Measurements from ENCODE around the gene SH3BP1.

The SH3BP1 gene

GRCh38 chr22:37616201-37617083, 23.0 kb upstream of the SH3BP1 start:
- no peak for DNase-seq

GRCh38 chr22:37617431-37617830, 22.0 kb upstream of the SH3BP1 start:
- DNase-seq: no peak

- DNase-seq: no peak
Observed at GRCh38 chr22:37618072-37618656, 21.3 kb upstream of the SH3BP1 start.

- DNase-seq: no peak
Observed at GRCh38 chr22:37618674-37619073, 20.8 kb upstream of the SH3BP1 start.

- DNase-seq: no peak
Observed at GRCh38 chr22:37619991-37620390, 19.5 kb upstream of the SH3BP1 start.

GRCh38 chr22:37621352-37621860, 18.1 kb upstream of the SH3BP1 start:
- DNase-seq: no peak

GRCh38 chr22:37623075-37624016, 16.1 kb upstream of the SH3BP1 start:
- DNase-seq: peak; percentile 77

GRCh38 chr22:37624017-37624365, 15.5 kb upstream of the SH3BP1 start:
- no peak for DNase-seq

- no peak for DNase-seq
Observed at GRCh38 chr22:37624876-37625275, 14.6 kb upstream of the SH3BP1 start.

- DNase-seq: no peak
Observed at GRCh38 chr22:37625737-37626136, 13.7 kb upstream of the SH3BP1 start.

- no peak for DNase-seq
Observed at GRCh38 chr22:37626144-37626543, 13.3 kb upstream of the SH3BP1 start.

- DNase-seq: no peak
Observed at GRCh38 chr22:37626556-37627075, 12.9 kb upstream of the SH3BP1 start.

GRCh38 chr22:37627121-37627520, 12.3 kb upstream of the SH3BP1 start:
- DNase-seq: no peak

- DNase-seq: no peak
Observed at GRCh38 chr22:37627545-37627944, 11.9 kb upstream of the SH3BP1 start.

GRCh38 chr22:37628830-37629229, 10.6 kb upstream of the SH3BP1 start:
- no peak for DNase-seq

GRCh38 chr22:37629928-37630327, 9.5 kb upstream of the SH3BP1 start:
- no peak for DNase-seq

GRCh38 chr22:37630839-37631435, 8.5 kb upstream of the SH3BP1 start:
- peak; percentile 76 for DNase-seq

GRCh38 chr22:37631448-37632173, 7.9 kb upstream of the SH3BP1 start:
- DNase-seq: no peak

GRCh38 chr22:37632174-37633088, 7.0 kb upstream of the SH3BP1 start:
- DNase-seq: peak; percentile 50

GRCh38 chr22:37633089-37633624, 6.3 kb upstream of the SH3BP1 start:
- DNase-seq: peak; percentile 55

Measured in hematopoietic multipotent progenitor cell treated with erythropoietin and hydrocortisone succinate and interleukin-3 and kit ligand, for 6 days (in vitro differentiated cells).